Breast epithelium (tissue), 4 donors: ENCODE data around the gene RNF6. TPM values are rescaled to one million over a fixed set of nuclear protein-coding genes. Genes with fewer than 3 reads are reported as not detected.
"Not testable (repeated sequence)": the region's sequence is repeated elsewhere in the genome, so short reads cannot be mapped to it uniquely, and the experiment has no call there.

ENCODE experiments used
- DNase-seq, 2 donors: peaks; one replicate each; pipeline ENCODE4 v3.0.0-alpha.2; 2019; ENCODE audit warnings: low spot score in 2 of 2
- H3K27ac ChIP-seq, 2 donors: fragments of 200-600 bp; sonication (generic) in 1 of 2; one replicate each; pipeline ENCODE4 v1.5.1; 2016 to 2019; ENCODE audit warnings: mild to moderate bottlenecking in 1 of 2
- H3K27me3 ChIP-seq, 2 donors: fragments of 200-600 bp; sonication (generic) in 1 of 2; one replicate each; pipeline versions ENCODE4 v1.5.1 to v1.6.0; 2017 to 2019; ENCODE audit warnings: control low read depth in 1 of 2, mild to moderate bottlenecking in 1 of 2
- H3K36me3 ChIP-seq: fragments of 200-600 bp; one replicate; pipeline ENCODE4 v1.5.1; 2019
- H3K4me1 ChIP-seq, 2 donors: fragments of 200-600 bp; sonication (generic); one replicate each; pipeline ENCODE4 v1.5.1; 2016 to 2019; ENCODE audit warnings: control low read depth in 1 of 2
- H3K4me3 ChIP-seq, 3 donors: fragments of 200-600 bp; sonication (generic); 1 replicate in 2 of 3; 2 replicates in 1 of 3; pipeline ENCODE4 v1.5.1; 2016 to 2019; ENCODE audit warnings: mild to moderate bottlenecking in 3 of 3, moderate library complexity in 2 of 3
- H3K9me3 ChIP-seq, 2 donors: fragments of 200-600 bp; sonication (generic) in 1 of 2; one replicate each; pipeline ENCODE4 v1.5.1; 2016 to 2019; ENCODE audit warnings: control low read depth in 1 of 2
- POLR2A ChIP-seq: fragments of 450-650 bp; IDR thresholded peaks from one replicate; pipeline ENCODE4 v1.6.1; 2016; ENCODE audit warnings: antibody characterized with exemption, mild to moderate bottlenecking, moderate library complexity
- POLR2AphosphoS5 ChIP-seq, 3 donors: sonication (generic); formaldehyde crosslinking; IDR thresholded peaks; one replicate each; pipeline ENCODE4 v1.6.1; 2017; ENCODE audit warnings: antibody characterized with exemption in 3 of 3
- intact Hi-C: fragments of 100-400 bp; cut with DNase I; formaldehyde crosslinking; loops from one replicate; pipeline ENCODE4 v1.15.1; 2023; ENCODE audit warnings: low total_unique reads
- total RNA-seq, 3 donors: library from RNA; depleted of rRNA; stranded (reverse); fragments of >200 nt; gene quantifications; one replicate each; pipeline ENCODE4 v1.1.0, GENCODE V29; 2016
- TF ChIP-seq, protein P1 (sequence below), 3 donors: fragments of 450-650 bp; IDR thresholded peaks; one replicate each; pipeline ENCODE4 v1.5.1; 2016 to 2017; ENCODE audit warnings: antibody characterized with exemption in 3 of 3, mild to moderate bottlenecking in 3 of 3, moderate library complexity in 3 of 3

Gene RNF6
- total RNA-seq, 3 donors from 2014 or later: 21.0 to 31.5 (median 27.7) TPM

DNA sequence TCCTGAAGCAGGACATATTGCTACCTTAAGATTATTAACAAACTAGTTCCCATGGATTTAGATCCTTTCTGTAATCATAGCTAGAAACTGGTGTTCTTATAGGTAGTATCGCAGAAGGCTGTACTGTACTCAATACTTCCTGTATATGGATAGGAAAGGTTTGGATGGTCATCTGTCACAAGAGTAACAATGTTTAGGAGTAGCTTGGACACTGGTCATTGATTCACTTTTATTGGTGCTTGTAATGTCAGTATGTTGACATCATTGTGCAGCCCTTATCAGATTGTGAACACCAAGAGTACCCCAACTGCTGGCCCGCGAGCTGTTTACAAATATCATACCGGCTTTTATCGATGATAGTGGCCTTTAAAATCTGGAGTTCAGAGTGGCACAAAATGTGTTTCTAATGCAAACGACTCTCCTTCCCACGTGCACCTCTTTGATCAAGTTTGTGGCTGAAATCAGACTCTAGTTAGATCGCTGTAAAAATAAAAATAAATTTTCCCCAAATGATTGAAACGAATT lies 31.2 kb upstream of the RNF6 start:
- H3K9me3 ChIP-seq: no peaks in the 10 kb centered on the region
- H3K4me3 ChIP-seq: peak overlapping the region; percentile 81 to 94 (median 93)
- intact Hi-C loops: no loop called here
- DNase-seq: no peak
- no peaks in the 10 kb centered on the region for H3K4me1 ChIP-seq
- H3K27ac ChIP-seq: peak overlapping the region; percentile 88 to 93
- no peaks in the 10 kb centered on the region for H3K27me3 ChIP-seq
- no peak for TF ChIP-seq POLR2A
- TF ChIP-seq, protein P1, sequence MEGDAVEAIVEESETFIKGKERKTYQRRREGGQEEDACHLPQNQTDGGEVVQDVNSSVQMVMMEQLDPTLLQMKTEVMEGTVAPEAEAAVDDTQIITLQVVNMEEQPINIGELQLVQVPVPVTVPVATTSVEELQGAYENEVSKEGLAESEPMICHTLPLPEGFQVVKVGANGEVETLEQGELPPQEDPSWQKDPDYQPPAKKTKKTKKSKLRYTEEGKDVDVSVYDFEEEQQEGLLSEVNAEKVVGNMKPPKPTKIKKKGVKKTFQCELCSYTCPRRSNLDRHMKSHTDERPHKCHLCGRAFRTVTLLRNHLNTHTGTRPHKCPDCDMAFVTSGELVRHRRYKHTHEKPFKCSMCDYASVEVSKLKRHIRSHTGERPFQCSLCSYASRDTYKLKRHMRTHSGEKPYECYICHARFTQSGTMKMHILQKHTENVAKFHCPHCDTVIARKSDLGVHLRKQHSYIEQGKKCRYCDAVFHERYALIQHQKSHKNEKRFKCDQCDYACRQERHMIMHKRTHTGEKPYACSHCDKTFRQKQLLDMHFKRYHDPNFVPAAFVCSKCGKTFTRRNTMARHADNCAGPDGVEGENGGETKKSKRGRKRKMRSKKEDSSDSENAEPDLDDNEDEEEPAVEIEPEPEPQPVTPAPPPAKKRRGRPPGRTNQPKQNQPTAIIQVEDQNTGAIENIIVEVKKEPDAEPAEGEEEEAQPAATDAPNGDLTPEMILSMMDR (IDR thresholded peaks at IDR 0.05): no peak
- no peak for TF ChIP-seq POLR2AphosphoS5 (IDR thresholded peaks at IDR 0.05)
- H3K36me3 ChIP-seq: no peaks in the 10 kb centered on the region

DNA sequence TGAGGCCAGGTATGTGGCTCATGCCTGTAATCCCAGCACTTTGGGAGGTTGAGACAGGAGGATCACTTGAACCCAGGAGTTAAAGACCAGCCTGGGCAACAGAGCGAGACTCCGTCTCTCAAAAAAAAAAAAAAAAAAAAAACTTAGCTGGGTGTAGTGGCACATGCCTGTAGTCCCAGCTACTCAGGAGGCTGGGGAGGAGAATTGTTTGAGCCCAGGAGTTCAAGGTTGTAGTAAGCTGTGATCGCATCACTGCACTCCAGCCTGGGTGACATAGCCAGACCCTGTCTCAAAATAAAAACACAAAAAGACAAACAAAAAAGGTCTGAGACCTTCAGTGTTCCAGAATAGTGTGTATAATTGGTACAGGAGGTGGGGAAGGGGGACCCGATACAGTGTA lies 29.9 kb upstream of the RNF6 start:
- H3K36me3 ChIP-seq, DNase-seq, H3K27me3 ChIP-seq, intact Hi-C loops, H3K27ac ChIP-seq, H3K9me3 ChIP-seq, H3K4me3 ChIP-seq, H3K4me1 ChIP-seq: not testable (repeated sequence)

DNA sequence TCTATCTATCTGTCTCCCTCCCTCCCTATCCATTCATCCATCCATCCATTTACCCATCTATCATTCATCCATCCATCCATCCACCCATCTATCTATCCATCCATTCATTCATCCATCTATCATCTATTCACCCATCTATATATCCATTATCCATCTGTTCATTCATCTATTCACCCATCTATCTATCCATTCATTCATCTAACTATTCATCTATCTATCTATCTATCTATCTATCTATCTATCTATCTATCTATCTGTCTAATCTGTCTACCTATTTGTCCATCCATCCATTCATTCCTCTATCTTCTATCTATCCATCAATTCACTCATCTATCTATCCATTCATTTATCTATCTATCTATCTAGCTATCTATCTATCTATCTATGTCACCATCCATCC lies 27.4 kb upstream of the RNF6 start:
- H3K9me3 ChIP-seq: no peaks in the 10 kb centered on the region
- H3K27ac ChIP-seq: no peak overlapping the region
- no peak overlapping the region for H3K4me3 ChIP-seq
- DNase-seq: no peak
- H3K27me3 ChIP-seq: no peaks in the 10 kb centered on the region
- intact Hi-C loops: no loop called here
- H3K36me3 ChIP-seq: no peaks in the 10 kb centered on the region
- H3K4me1 ChIP-seq: no peaks in the 10 kb centered on the region
- TF ChIP-seq POLR2AphosphoS5 (IDR thresholded peaks at IDR 0.05) (no peak), POLR2A (no peak)
- TF ChIP-seq, protein P1 (IDR thresholded peaks at IDR 0.05): no peak

DNA sequence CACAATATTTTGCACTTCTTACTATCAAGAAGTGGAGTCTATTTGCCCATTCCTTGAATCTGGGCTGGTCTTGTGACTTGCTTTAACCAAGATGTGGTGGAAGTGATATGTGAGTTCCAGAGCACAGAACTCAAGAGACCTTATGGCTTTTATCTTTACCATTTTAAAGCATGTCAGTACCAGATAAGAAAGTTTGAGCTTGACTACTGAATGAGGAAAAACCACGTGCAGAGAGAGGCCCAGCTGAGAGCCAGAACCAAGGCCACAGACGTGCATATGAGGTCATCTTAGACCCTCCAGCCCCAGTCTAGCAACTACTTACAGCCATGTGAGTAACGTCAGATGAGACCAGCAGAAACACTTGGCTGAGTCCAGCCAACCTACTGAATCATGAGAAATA lies 25.5 kb upstream of the RNF6 start:
- no peak overlapping the region for H3K27ac ChIP-seq
- H3K9me3 ChIP-seq: peaks cover 0 to 1% of the 10 kb centered on the region in 2 donors
- H3K4me1 ChIP-seq: no peaks in the 10 kb centered on the region
- intact Hi-C loops: no loop called here
- no peaks in the 10 kb centered on the region for H3K27me3 ChIP-seq
- DNase-seq: no peak
- H3K36me3 ChIP-seq: no peaks in the 10 kb centered on the region
- no peak overlapping the region for H3K4me3 ChIP-seq
- TF ChIP-seq POLR2A (no peak), POLR2AphosphoS5 (IDR thresholded peaks at IDR 0.05) (no peak)
- TF ChIP-seq, protein P1 (IDR thresholded peaks at IDR 0.05): no peak

DNA sequence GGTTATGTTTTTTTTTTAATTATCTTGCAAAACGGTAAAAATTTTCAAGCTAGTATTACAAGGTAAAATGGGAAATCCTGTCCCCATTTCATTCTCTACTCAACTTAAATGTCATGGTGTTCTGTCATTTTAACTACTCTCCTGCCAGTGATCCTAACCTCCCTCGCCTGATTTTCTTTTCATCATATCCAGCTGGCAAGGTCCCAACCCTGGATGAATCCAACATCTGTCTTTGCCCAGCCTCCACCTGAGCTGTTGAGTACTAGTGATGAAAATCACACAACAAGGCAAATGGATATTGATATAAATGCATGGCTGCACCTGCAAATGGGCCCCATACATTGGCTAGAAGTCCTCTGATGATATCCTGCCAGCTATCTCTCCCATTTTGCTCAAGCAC lies 24.9 kb upstream of the RNF6 start:
- H3K4me1 ChIP-seq: no peaks in the 10 kb centered on the region
- H3K27me3 ChIP-seq: no peaks in the 10 kb centered on the region
- no peak overlapping the region for H3K27ac ChIP-seq
- no peak for TF ChIP-seq POLR2A
- TF ChIP-seq POLR2AphosphoS5 (IDR thresholded peaks at IDR 0.05): no peak
- TF ChIP-seq, protein P1 (IDR thresholded peaks at IDR 0.05): no peak
- DNase-seq: no peak
- no peak overlapping the region for H3K4me3 ChIP-seq
- intact Hi-C loops: no loop called here
- no peaks in the 10 kb centered on the region for H3K36me3 ChIP-seq
- peaks cover 0 to 7% of the 10 kb centered on the region in 2 donors for H3K9me3 ChIP-seq

DNA sequence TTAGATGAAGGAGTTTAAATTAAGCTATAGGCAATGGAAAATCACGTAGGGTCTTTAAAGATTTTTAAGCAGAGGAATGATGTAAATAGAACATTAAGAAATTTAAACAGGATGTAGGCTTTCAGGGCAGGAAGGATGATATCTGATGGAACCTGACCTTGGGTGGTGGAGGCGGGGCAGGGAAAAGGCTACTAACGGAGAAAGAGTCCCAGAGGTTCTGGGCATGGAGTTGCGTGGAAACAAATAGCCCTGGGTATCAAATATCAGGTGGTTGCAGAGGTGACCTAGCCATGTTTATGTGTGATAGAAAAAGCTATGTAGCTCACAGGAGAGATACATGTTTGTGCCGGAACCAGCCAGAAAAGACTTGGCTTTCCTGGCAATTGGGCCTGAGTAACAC lies 24.0 kb upstream of the RNF6 start:
- DNase-seq: no peak
- no peak for TF ChIP-seq POLR2AphosphoS5 (IDR thresholded peaks at IDR 0.05)
- TF ChIP-seq POLR2A: no peak
- TF ChIP-seq, protein P1 (IDR thresholded peaks at IDR 0.05): no peak
- Histone ChIP-seq H3K27ac (no peak overlapping the region), H3K36me3 (no peaks in the 10 kb centered on the region), H3K4me1 (no peaks in the 10 kb centered on the region), H3K27me3 (no peaks in the 10 kb centered on the region), H3K4me3 (no peak overlapping the region), H3K9me3 (peaks cover 0 to 8% of the 10 kb centered on the region in 2 donors)
- intact Hi-C loops: no loop called here
